Sigmoid colon (tissue), 7 donors: ENCODE results near the gene RANBP9. TPM values are rescaled to one million over a fixed set of nuclear protein-coding genes. Genes with fewer than 3 reads are reported as not detected.

Source experiments
- DNase-seq: peaks from one replicate; pipeline ENCODE4 v3.0.0-alpha.2; 2019
- H3K27ac ChIP-seq, 4 donors: fragments of 200-600 bp; sonication (generic); one replicate each; pipeline ENCODE4 v1.5.1; 2016 to 2019; ENCODE audit warnings: mild to moderate bottlenecking in 1 of 4
- H3K27me3 ChIP-seq, 3 donors: fragments of 200-600 bp; sonication (generic); one replicate each; pipeline ENCODE4 v1.5.1; 2019; ENCODE audit warnings: mild to moderate bottlenecking in 1 of 3
- H3K36me3 ChIP-seq, 4 donors: fragments of 200-600 bp; sonication (generic); one replicate each; pipeline ENCODE4 v1.5.1; 2016 to 2019
- H3K4me1 ChIP-seq, 4 donors: fragments of 200-600 bp; sonication (generic); one replicate each; pipeline ENCODE4 v1.5.1; 2017 to 2019
- H3K4me3 ChIP-seq, 4 donors: fragments of 200-600 bp; sonication (generic); one replicate each; pipeline ENCODE4 v1.5.1; 2017 to 2019; ENCODE audit warnings: mild to moderate bottlenecking in 2 of 4, moderate library complexity in 1 of 4
- H3K9me3 ChIP-seq, 4 donors: fragments of 200-600 bp in 3 of 4; sonication (generic) in 3 of 4; one replicate each; pipeline versions ENCODE4 v1.5.1 to v1.6.1; 2013 to 2019
- EP300 ChIP-seq, 4 donors: sonication (generic); formaldehyde crosslinking; IDR thresholded peaks; one replicate each; pipeline ENCODE4 v1.6.1; 2017; ENCODE audit warnings: antibody characterized with exemption in 4 of 4
- POLR2A ChIP-seq, 2 donors: fragments of 450-650 bp; IDR thresholded peaks; one replicate each; pipeline ENCODE4 v1.6.1; 2016; ENCODE audit warnings: antibody characterized with exemption in 2 of 2, mild to moderate bottlenecking in 2 of 2, moderate library complexity in 2 of 2
- POLR2AphosphoS5 ChIP-seq, 4 donors: sonication (generic); formaldehyde crosslinking; IDR thresholded peaks; one replicate each; pipeline ENCODE4 v1.6.1; 2017; ENCODE audit warnings: antibody characterized with exemption in 4 of 4
- WGBS, 2 donors: extraction: QIAGEN DNeasy Blood & Tissue Kit; methylation state at CpG; one replicate each; pipeline ENCODE4 v1.1.7; 2013; 5-methylcytosine and 5-hydroxymethylcytosine counted together
- intact Hi-C: fragments of 100-400 bp; cut with DNase I; formaldehyde crosslinking; loops from one replicate; pipeline ENCODE4 v1.15.1; 2023
- polyA plus RNA-seq, 3 donors: library from polyadenylated mRNA; stranded (reverse); fragments of 200-250 nt; gene quantifications; one replicate each; pipeline ENCODE4 v1.2.3, GENCODE V29; 2013
- total RNA-seq, 4 donors: library from RNA; depleted of rRNA; stranded (reverse); fragments of >200 nt; gene quantifications; one replicate each; pipeline ENCODE4 v1.1.0, GENCODE V29; 2016
- TF ChIP-seq, protein P1 (sequence below), 4 experiments: fragments of 450-650 bp in 3 of 4; fragments of 200-600 bp in 1 of 4; IDR thresholded peaks; one replicate each; pipeline ENCODE4 v1.5.1; 2016 to 2019; ENCODE audit warnings: antibody characterized with exemption in 4 of 4, mild to moderate bottlenecking in 3 of 4, moderate library complexity in 2 of 4
- donor health status: healthy with polysubstance abuse.
- donor health status: Bipolar disorder and iron deficiency.
- donor health status: healthy.

Gene RANBP9
- total and polyA plus RNA-seq, 7 donors: 19.4 to 84.3 (median 49.6) TPM

DNA sequence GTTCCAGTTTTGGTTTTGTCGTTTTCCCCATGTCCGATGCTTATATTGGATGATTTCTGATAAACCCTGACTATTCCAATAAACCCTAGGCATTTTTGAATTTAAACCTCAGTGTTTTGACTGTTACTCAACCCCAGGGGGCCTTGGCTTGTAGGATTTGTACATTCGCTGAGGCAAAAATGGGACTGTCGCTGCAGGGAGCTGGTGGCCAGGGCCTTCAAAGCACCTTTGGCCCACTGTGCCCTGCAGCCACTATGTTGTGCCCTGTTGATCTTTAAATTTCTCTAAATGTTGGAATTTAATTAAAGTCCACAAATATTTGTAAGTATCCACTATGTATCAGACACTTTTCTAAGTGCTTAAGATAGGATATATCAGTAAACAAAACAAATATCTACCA is 106.0 kb downstream of the RANBP9 start:
- intact Hi-C loops: no loop called here
- Histone ChIP-seq H3K4me1 (no peaks in the 10 kb centered on the region), H3K27ac (no peak overlapping the region), H3K36me3 (peaks cover 0 to 40% (median 4%) of the 10 kb centered on the region in 4 donors), H3K9me3 (no peaks in the 10 kb centered on the region), H3K4me3 (no peak overlapping the region), H3K27me3 (no peaks in the 10 kb centered on the region)
- WGBS, 2 donors: 95 to 98% methylated on average over 4 of the region's 4 CpGs
- no peak for DNase-seq
- no peak for TF ChIP-seq POLR2AphosphoS5 (IDR thresholded peaks at IDR 0.05)
- no peak for TF ChIP-seq EP300 (IDR thresholded peaks at IDR 0.05)
- TF ChIP-seq, protein P1, sequence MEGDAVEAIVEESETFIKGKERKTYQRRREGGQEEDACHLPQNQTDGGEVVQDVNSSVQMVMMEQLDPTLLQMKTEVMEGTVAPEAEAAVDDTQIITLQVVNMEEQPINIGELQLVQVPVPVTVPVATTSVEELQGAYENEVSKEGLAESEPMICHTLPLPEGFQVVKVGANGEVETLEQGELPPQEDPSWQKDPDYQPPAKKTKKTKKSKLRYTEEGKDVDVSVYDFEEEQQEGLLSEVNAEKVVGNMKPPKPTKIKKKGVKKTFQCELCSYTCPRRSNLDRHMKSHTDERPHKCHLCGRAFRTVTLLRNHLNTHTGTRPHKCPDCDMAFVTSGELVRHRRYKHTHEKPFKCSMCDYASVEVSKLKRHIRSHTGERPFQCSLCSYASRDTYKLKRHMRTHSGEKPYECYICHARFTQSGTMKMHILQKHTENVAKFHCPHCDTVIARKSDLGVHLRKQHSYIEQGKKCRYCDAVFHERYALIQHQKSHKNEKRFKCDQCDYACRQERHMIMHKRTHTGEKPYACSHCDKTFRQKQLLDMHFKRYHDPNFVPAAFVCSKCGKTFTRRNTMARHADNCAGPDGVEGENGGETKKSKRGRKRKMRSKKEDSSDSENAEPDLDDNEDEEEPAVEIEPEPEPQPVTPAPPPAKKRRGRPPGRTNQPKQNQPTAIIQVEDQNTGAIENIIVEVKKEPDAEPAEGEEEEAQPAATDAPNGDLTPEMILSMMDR (IDR thresholded peaks at IDR 0.05): no peak
- no peak for TF ChIP-seq POLR2A (IDR thresholded peaks at IDR 0.05)

DNA sequence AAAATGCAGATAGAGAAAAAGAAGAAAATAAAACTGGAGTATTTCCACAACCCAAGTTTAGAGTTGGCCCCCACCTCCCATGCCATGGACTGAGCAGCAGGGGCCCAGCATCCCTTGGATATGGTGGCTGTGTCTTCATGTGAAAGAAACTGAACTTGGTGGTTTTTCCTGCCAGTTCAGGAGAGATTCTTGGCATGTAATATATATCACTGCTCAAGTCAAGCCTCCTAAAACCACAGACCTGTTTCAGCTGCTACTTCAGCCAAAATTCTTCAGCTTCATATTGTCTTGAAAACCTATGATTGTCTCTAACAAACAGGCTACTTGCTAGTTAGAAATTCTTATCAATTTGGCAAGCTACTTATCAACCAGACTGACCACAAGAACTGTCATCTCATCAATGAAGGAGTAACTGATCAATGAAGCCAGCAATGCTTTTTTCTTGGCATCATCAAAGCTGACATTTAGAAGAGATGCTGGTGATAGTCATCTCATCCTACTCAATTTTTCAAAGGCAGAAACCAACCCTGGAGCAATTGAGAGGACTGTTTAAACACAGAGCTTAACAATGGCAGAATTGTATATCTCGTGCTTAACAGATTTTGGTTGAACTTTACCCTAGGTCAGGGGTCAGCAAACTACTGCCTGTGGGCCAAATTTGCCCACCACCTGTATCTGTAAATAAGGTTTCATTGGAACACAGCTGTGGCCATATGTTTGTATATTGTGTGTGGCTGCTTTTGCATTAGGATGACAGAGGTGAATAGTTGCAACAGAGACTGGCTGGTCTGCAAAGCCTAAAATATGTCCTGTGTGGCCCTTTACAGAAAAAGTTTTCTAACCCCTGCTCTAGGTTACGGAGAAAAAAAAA is 106.9 kb downstream of the RANBP9 start:
- TF ChIP-seq POLR2AphosphoS5 (IDR thresholded peaks at IDR 0.05): no peak
- TF ChIP-seq EP300 (IDR thresholded peaks at IDR 0.05): no peak
- TF ChIP-seq, protein P1 (IDR thresholded peaks at IDR 0.05): no peak
- TF ChIP-seq POLR2A (IDR thresholded peaks at IDR 0.05): no peak
- Histone ChIP-seq H3K4me3 (no peak overlapping the region), H3K27me3 (no peaks in the 10 kb centered on the region), H3K27ac (no peak overlapping the region), H3K36me3 (peaks cover 0 to 43% (median 7%) of the 10 kb centered on the region in 4 donors), H3K4me1 (no peaks in the 10 kb centered on the region), H3K9me3 (no peaks in the 10 kb centered on the region)
- intact Hi-C loops: no loop called here
- WGBS, 2 donors: 60 to 79% methylated on average over 2 of the region's 2 CpGs
- no peak for DNase-seq

DNA sequence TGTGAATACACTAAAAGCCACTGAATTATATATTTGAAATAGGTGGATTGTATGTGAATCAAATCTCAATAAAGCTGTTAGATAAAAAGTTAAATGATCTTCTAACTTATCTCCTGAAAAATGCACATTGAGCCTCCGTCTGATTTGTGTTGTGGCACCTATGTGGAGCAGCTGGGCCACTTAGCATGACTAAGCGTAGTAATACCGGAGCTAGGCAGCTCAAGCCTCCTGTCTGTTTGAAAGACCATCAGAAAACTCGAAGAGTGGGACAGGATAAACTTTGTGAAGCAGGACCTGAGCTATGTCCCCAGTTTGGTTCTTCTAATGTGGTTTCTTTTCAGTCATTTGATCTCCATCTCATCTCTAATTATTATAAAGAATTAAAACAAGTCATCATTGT is 107.5 kb downstream of the RANBP9 start:
- no peak for TF ChIP-seq POLR2AphosphoS5 (IDR thresholded peaks at IDR 0.05)
- TF ChIP-seq, protein P1 (IDR thresholded peaks at IDR 0.05): no peak
- no peak for TF ChIP-seq EP300 (IDR thresholded peaks at IDR 0.05)
- TF ChIP-seq POLR2A (IDR thresholded peaks at IDR 0.05): no peak
- DNase-seq: no peak
- Histone ChIP-seq H3K9me3 (no peaks in the 10 kb centered on the region), H3K27me3 (no peaks in the 10 kb centered on the region), H3K4me1 (no peaks in the 10 kb centered on the region), H3K27ac (no peak overlapping the region), H3K4me3 (no peak overlapping the region), H3K36me3 (peaks cover 0 to 50% (median 8%) of the 10 kb centered on the region in 4 donors)
- whole genome bisulfite sequencing, 2 donors: 87 to 97% methylated on average over 4 of the region's 4 CpGs
- intact Hi-C loops: no loop called here

DNA sequence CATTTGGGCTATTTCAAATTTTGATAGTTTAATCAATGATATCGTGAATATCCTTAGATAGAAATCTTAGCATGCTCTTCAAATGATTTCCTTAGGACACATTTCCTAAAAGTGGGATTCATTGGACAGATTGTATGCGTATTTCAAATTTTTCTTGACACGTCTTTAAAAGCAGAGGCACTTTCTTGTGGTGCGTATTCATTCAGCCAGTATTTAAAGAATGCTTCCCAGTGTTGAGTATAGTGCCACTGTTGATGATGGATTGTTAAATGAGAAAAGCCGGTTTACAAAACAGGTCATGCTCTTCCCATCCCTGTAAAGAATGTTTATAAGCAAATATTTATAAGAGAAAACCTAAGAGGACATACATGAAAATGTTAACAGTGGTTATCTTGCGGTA is 111.6 kb downstream of the RANBP9 start:
- DNase-seq: no peak
- intact Hi-C loops: no loop called here
- H3K27me3 ChIP-seq: no peaks in the 10 kb centered on the region
- 94 to 96% methylated on average over 6 of the region's 6 CpGs for WGBS, 2 donors
- H3K4me3 ChIP-seq: no peak overlapping the region
- no peak for TF ChIP-seq POLR2AphosphoS5 (IDR thresholded peaks at IDR 0.05)
- TF ChIP-seq, protein P1 (IDR thresholded peaks at IDR 0.05): no peak
- no peak for TF ChIP-seq EP300 (IDR thresholded peaks at IDR 0.05)
- no peak for TF ChIP-seq POLR2A (IDR thresholded peaks at IDR 0.05)
- H3K9me3 ChIP-seq: no peaks in the 10 kb centered on the region
- no peaks in the 10 kb centered on the region for H3K4me1 ChIP-seq
- no peak overlapping the region for H3K27ac ChIP-seq
- peaks cover 0 to 84% (median 21%) of the 10 kb centered on the region in 4 donors for H3K36me3 ChIP-seq
